Jurkat, Clone E6-1 (cell line): Measurements from ENCODE around the gene PDCD4.

Experiments
- DNase-seq: peaks from one replicate; pipeline ENCODE4 v3.0.0-alpha.2; 2011; ENCODE audit warnings: low read depth, low spot score
- H3K4me3 ChIP-seq: 2 replicates; pipeline ENCODE4 v1.5.1; 2011; ENCODE audit warnings: mild to moderate bottlenecking, low read length, control low read depth, moderate library complexity

The PDCD4 gene

DNA sequence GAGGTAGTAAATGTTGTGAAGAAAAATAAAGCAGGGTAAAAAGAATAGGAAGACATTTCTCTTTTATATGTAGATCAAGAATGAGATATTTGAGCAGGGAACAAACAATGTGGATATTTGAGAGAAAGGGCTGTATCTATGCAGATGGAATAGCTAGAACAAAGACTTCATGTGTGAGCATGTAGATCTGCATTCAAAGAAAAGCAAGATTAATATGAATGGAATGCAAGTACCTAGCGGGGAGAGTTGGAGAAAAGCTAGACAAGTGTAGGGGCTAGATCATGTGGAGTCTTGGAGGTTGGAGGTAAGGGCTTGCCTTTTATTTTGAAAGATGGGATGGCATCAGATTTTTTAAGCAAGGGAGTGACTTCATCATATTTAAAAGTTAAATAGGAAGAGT lies 74.8 kb downstream of the PDCD4 start:
- no peak overlapping the region for H3K4me3 ChIP-seq
- DNase-seq = no peak

DNA sequence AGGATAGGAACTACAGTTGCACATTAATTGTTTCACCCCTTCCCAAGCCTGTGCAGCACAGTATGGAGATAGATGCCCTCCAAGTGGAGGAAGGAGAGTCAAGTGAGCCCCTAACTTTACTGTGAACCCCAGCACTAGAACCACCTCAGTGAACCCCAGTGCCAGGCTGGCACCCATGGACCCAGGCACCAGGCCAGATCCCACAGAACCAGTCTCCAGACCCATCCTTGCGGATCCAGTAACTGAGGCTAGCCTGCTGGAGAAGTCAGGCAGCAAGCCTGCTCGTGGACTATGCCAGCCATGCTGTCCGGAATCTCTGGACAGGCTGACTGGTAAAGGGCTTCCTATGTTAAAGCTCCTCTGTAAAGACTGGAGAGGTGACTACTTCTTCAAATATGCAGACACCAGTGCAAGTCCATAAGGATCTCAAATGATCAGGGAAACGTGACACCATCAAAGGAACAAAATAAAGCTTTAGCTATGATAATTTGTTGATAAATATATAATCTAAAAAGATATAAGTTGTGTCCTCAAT lies 75.4 kb downstream of the PDCD4 start:
- DNase-seq = no peak
- no peak overlapping the region for H3K4me3 ChIP-seq
